Upper lobe of left lung (tissue), 6 donors: ENCODE measurements around the gene IGFL1. TPM values are rescaled to one million over a fixed set of nuclear protein-coding genes. Genes with fewer than 3 reads are reported as not detected.
A peak's percentile ranks its signal among the peaks of the same experiment; 100 is the strongest.
"Not testable (repeated sequence)": the region's sequence is repeated elsewhere in the genome, so short reads cannot be mapped to it uniquely, and the experiment has no call there.

Source experiments
- ATAC-seq, 2 donors: fragments of 200-7000 bp; cut with Tn5 transposase; one replicate each; pipeline ENCODE4 v1.9.1; 2022; ENCODE audit warnings: mild to moderate bottlenecking in 2 of 2, moderate library complexity in 2 of 2; ENCODE audit not compliant: low FRiP score in 2 of 2
- DNase-seq, 2 donors: peaks; one replicate each; pipeline ENCODE4 v3.0.0-alpha.2; 2019 to 2020
- H3K27ac ChIP-seq, 4 donors: fragments of 200-600 bp; sonication (generic); one replicate each; pipeline ENCODE4 v1.5.1; 2016 to 2019
- H3K27me3 ChIP-seq, 4 donors: fragments of 200-600 bp; sonication (generic); one replicate each; pipeline ENCODE4 v1.5.1; 2017 to 2019
- H3K36me3 ChIP-seq, 4 donors: fragments of 200-600 bp; sonication (generic); one replicate each; pipeline ENCODE4 v1.5.1; 2016 to 2019
- H3K4me1 ChIP-seq, 4 donors: fragments of 200-600 bp; sonication (generic); one replicate each; pipeline ENCODE4 v1.5.1; 2018 to 2019
- H3K4me3 ChIP-seq, 4 donors: fragments of 200-600 bp; sonication (generic); one replicate each; pipeline ENCODE4 v1.5.1; 2017 to 2019; ENCODE audit warnings: mild to moderate bottlenecking in 2 of 4, moderate library complexity in 1 of 4
- H3K9me3 ChIP-seq, 4 donors: fragments of 200-600 bp; sonication (generic); one replicate each; pipeline ENCODE4 v1.5.1; 2018 to 2019
- EP300 ChIP-seq, 4 donors: sonication (generic); formaldehyde crosslinking; IDR thresholded peaks; one replicate each; pipeline ENCODE4 v1.5.1; 2017; ENCODE audit warnings: antibody characterized with exemption in 4 of 4, control low read depth in 2 of 4
- POLR2A ChIP-seq, 4 donors: fragments of 450-650 bp; IDR thresholded peaks; one replicate each; pipeline ENCODE4 v1.5.1; 2016 to 2017; ENCODE audit warnings: antibody characterized with exemption in 4 of 4, mild to moderate bottlenecking in 2 of 4
- POLR2AphosphoS5 ChIP-seq, 2 donors: sonication (generic); formaldehyde crosslinking; IDR thresholded peaks; one replicate each; pipeline ENCODE4 v1.5.1; 2017; ENCODE audit warnings: antibody characterized with exemption in 2 of 2
- WGBS, 2 donors: methylation state at CpG; one replicate each; pipeline ENCODE4 v1.1.5; 2017 to 2018; 5-methylcytosine and 5-hydroxymethylcytosine counted together
- total RNA-seq, 6 donors: library from RNA; depleted of rRNA in 4 of 6; stranded (reverse); fragments of >200 nt in 4 of 6; gene quantifications; one replicate each; pipeline versions ENCODE4 v1.1.0 to v1.2.1, GENCODE V29; 2016 to 2021
- TF ChIP-seq, protein P1 (sequence below), 6 experiments: fragments of 450-650 bp in 4 of 6; fragments of 200-600 bp in 2 of 6; sonication (generic) in 2 of 6; IDR thresholded peaks; one replicate each; pipeline ENCODE4 v1.5.1; 2016 to 2019; ENCODE audit warnings: antibody characterized with exemption in 6 of 6
- donor health status: DM: no; HTN: no; CAD: no; lungs with moderate emphysema.
- donor health status: DM: no; HTN: yes; CAD: no; lungs with severe emphysema.

IGFL1 gene
- total RNA-seq, 6 donors from 2014 or later, result not detected

DNA sequence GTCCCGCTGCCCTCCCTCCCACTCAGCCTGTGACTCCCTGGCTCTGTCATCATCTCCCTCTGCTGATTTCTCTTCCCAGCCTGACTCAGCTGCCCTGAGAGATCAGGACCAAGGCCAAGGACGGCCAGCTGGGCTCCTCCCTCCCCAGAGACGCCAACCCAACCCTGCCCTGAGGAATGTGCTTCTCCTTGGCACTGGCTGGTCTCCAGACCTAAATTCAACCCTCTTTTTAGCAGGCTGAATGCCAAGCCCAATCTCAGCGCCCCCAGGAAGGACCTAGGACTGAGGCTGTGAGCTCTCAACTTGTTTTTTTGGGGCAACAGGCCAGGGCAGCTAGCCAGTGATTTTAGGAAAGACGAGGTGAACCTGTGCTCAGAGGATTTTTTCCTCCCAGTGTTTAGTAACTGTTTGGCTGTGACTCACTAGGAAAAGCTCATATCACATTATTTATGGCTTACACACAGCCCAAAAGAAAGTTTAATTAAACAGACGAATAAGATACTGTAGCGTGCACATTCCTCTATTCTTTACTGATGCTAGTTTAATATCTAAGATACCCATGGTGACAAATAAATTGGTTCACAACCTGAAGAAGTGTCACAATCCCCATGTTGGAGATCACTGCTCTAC lies 7.4 kb upstream of the IGFL1 start:
- H3K4me1 ChIP-seq, result peaks cover 0 to 7% (median 4%) of the 10 kb centered on the region in 4 donors
- no peak overlapping the region for H3K27ac ChIP-seq
- no peaks in the 10 kb centered on the region for H3K9me3 ChIP-seq
- TF ChIP-seq POLR2A (IDR thresholded peaks at IDR 0.05) (no peak), EP300 (IDR thresholded peaks at IDR 0.05) (no peak), POLR2AphosphoS5 (IDR thresholded peaks at IDR 0.05) (no peak)
- TF ChIP-seq, protein P1, sequence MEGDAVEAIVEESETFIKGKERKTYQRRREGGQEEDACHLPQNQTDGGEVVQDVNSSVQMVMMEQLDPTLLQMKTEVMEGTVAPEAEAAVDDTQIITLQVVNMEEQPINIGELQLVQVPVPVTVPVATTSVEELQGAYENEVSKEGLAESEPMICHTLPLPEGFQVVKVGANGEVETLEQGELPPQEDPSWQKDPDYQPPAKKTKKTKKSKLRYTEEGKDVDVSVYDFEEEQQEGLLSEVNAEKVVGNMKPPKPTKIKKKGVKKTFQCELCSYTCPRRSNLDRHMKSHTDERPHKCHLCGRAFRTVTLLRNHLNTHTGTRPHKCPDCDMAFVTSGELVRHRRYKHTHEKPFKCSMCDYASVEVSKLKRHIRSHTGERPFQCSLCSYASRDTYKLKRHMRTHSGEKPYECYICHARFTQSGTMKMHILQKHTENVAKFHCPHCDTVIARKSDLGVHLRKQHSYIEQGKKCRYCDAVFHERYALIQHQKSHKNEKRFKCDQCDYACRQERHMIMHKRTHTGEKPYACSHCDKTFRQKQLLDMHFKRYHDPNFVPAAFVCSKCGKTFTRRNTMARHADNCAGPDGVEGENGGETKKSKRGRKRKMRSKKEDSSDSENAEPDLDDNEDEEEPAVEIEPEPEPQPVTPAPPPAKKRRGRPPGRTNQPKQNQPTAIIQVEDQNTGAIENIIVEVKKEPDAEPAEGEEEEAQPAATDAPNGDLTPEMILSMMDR (IDR thresholded peaks at IDR 0.05), result no peak
- H3K27me3 ChIP-seq, result no peaks in the 10 kb centered on the region
- ATAC-seq (peak; percentile 76 to 90), DNase-seq (peak in 1 of 2 donors; percentile 58)
- WGBS, 2 donors, result 27 to 47% methylated on average over 5 to 7 of the region's 7 CpGs
- H3K4me3 ChIP-seq, result no peak overlapping the region
- H3K36me3 ChIP-seq, result no peaks in the 10 kb centered on the region

DNA sequence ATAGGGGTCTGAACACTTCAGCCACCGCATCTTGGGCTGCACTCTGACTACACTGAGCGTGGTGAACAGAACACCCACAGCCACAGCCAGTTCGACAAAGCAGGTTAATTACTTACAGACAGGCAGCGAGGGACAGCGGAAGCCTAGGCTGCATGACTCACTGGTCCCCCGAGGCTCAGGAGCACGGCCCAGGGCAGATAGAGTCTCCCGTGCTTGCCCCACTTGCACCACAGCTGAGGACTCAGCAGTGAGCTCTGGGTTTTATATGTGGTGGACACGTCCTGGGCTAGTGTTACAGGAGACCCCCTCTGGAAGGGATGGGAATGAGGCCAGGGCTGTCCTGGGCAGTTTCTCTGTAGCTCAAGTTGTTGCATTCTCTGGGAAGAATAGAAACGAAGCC lies 5.8 kb upstream of the IGFL1 start:
- H3K36me3 ChIP-seq, H3K27ac ChIP-seq, H3K9me3 ChIP-seq, DNase-seq, ATAC-seq, H3K27me3 ChIP-seq, H3K4me1 ChIP-seq, H3K4me3 ChIP-seq: not testable (repeated sequence)
- 63 to 79% methylated on average over 6 to 7 of the region's 10 CpGs for WGBS, 2 donors

GRCh38 chr19:46224773-46225172 lies 4.8 kb upstream of the IGFL1 start:
- WGBS, 2 donors, result 58 to 85% methylated on average over 3 of the region's 3 CpGs
- no peak for DNase-seq
- no peaks in the 10 kb centered on the region for H3K36me3 ChIP-seq

DNA sequence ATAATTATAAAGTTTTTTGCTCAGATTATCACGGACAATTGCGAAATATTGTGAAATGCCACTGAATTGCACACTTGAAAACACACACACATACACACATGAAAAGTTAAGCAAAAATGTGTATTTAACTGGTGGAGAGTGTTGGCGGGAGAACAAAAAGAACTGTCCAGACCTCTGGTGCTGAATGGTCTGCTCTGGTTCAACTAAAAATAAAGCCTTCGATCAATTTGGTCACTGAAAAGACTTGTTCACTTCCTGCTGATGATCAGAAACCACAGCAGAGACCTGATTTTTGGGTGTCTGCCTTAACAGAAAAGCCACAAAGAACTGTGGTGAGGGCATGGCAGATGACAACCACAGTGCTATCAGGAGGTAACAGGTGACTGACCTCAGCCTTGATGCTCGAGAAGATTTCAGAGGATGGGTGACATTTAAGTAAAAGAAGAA lies 4.0 kb upstream of the IGFL1 start:
- TF ChIP-seq POLR2AphosphoS5 (IDR thresholded peaks at IDR 0.05), result no peak
- TF ChIP-seq, protein P1 (IDR thresholded peaks at IDR 0.05), result no peak
- TF ChIP-seq POLR2A (IDR thresholded peaks at IDR 0.05), result no peak
- TF ChIP-seq EP300 (IDR thresholded peaks at IDR 0.05), result no peak
- Histone ChIP-seq H3K9me3 (no peaks in the 10 kb centered on the region), H3K36me3 (no peaks in the 10 kb centered on the region), H3K27ac (no peak overlapping the region), H3K4me1 (peaks cover 0 to 7% (median 4%) of the 10 kb centered on the region in 4 donors), H3K4me3 (no peak overlapping the region), H3K27me3 (no peaks in the 10 kb centered on the region)
- 23 to 36% methylated on average over 5 of the region's 5 CpGs for WGBS, 2 donors
- ATAC-seq (no peak), DNase-seq (no peak)

More at GRCh38 chr19:46224773-46225172, 4.8 kb upstream of the IGFL1 start:
- TF ChIP-seq POLR2A (IDR thresholded peaks at IDR 0.05) (no peak), EP300 (IDR thresholded peaks at IDR 0.05) (no peak), POLR2AphosphoS5 (IDR thresholded peaks at IDR 0.05) (no peak)
- TF ChIP-seq, protein P1 (IDR thresholded peaks at IDR 0.05), result no peak
- H3K9me3 ChIP-seq, result no peaks in the 10 kb centered on the region
- no peak for ATAC-seq
- no peak overlapping the region for H3K27ac ChIP-seq
- no peaks in the 10 kb centered on the region for H3K27me3 ChIP-seq
- H3K4me3 ChIP-seq, result no peak overlapping the region
- peaks cover 0 to 7% (median 4%) of the 10 kb centered on the region in 4 donors for H3K4me1 ChIP-seq

GRCh38 chr19:46226438-46226973 lies 3.0 kb upstream of the IGFL1 start:
- Histone ChIP-seq H3K9me3 (no peaks in the 10 kb centered on the region), H3K27ac (no peak overlapping the region), H3K27me3 (no peaks in the 10 kb centered on the region), H3K36me3 (no peaks in the 10 kb centered on the region), H3K4me3 (no peak overlapping the region), H3K4me1 (peaks cover 0 to 7% (median 3%) of the 10 kb centered on the region in 4 donors)
- ATAC-seq, result no peak
- no peak for DNase-seq
- WGBS, 2 donors, result 63 to 75% methylated on average over 7 to 9 of the region's 9 CpGs
- TF ChIP-seq EP300 (IDR thresholded peaks at IDR 0.05) (no peak), POLR2AphosphoS5 (IDR thresholded peaks at IDR 0.05) (no peak), POLR2A (IDR thresholded peaks at IDR 0.05) (no peak)
- TF ChIP-seq, protein P1 (IDR thresholded peaks at IDR 0.05), result no peak
